ENCODE data around the gene RHOT2.

DNA sequence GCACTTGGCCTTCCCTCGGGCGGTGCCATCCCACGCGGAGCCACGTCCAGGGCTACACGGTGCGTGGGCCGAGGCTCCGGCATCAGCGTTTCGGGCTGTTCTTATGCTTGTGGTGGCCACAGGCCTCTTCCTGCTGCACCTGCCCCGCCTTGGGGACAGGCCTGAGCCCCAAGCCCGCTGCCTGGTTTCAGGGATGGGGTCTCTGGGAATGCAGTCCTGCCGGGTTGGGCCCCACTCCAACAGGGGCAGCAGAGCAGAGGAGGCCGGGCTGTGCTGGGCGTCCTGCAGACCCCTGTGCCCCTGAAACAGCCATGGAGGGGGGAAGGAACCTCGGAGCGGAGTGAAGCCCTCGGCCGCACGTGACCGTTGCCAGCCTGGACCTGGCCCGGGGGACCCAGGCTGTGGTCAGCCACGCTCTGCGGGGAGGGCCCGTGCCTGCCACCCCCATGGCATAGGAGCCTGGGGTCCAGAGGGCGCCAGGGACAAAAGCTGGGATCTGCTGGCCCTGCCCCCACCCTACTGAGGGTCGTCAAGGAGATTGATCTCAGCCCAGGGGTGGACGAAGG lies 37.6 kb upstream of the RHOT2 start:
- TF ChIP-seq, protein P1, sequence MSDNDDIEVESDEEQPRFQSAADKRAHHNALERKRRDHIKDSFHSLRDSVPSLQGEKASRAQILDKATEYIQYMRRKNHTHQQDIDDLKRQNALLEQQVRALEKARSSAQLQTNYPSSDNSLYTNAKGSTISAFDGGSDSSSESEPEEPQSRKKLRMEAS (IDR thresholded peaks at IDR 0.05), result no peak
- TF ChIP-seq POLR2AphosphoS5 (IDR thresholded peaks at IDR 0.05; ENCODE audit: low read depth, low read length) (no peak), POLR2A (IDR thresholded peaks at IDR 0.05; ENCODE audit: borderline replicate concordance, extremely low read depth, insufficient read depth, insufficient read length) (no peak), CEBPB (IDR thresholded peaks at IDR 0.05; ENCODE audit: low read depth) (no peak), JUND (IDR thresholded peaks at IDR 0.05) (no peak), YY1 (IDR thresholded peaks at IDR 0.05; ENCODE audit: extremely low read depth, insufficient replicate concordance, low read depth, low read length) (no peak), ZFX (IDR thresholded peaks at IDR 0.05) (no peak), SIN3A (IDR thresholded peaks at IDR 0.05; ENCODE audit: low read depth) (no peak), EGR1 (IDR thresholded peaks at IDR 0.05; ENCODE audit: low read depth) (no peak), CBX3 (IDR thresholded peaks at IDR 0.05; ENCODE audit: low read depth) (no peak)
- TF ChIP-seq, protein P2, sequence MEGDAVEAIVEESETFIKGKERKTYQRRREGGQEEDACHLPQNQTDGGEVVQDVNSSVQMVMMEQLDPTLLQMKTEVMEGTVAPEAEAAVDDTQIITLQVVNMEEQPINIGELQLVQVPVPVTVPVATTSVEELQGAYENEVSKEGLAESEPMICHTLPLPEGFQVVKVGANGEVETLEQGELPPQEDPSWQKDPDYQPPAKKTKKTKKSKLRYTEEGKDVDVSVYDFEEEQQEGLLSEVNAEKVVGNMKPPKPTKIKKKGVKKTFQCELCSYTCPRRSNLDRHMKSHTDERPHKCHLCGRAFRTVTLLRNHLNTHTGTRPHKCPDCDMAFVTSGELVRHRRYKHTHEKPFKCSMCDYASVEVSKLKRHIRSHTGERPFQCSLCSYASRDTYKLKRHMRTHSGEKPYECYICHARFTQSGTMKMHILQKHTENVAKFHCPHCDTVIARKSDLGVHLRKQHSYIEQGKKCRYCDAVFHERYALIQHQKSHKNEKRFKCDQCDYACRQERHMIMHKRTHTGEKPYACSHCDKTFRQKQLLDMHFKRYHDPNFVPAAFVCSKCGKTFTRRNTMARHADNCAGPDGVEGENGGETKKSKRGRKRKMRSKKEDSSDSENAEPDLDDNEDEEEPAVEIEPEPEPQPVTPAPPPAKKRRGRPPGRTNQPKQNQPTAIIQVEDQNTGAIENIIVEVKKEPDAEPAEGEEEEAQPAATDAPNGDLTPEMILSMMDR (IDR thresholded peaks at IDR 0.05 in 2 of 3, conservative IDR thresholded peaks at IDR 0.05 in 1 of 3; ENCODE audit: borderline replicate concordance in 1 of 3, insufficient read depth in 1 of 3, low read depth in 2 of 3, low read length in 2 of 3), result no peak
- TF ChIP-seq, protein P3, sequence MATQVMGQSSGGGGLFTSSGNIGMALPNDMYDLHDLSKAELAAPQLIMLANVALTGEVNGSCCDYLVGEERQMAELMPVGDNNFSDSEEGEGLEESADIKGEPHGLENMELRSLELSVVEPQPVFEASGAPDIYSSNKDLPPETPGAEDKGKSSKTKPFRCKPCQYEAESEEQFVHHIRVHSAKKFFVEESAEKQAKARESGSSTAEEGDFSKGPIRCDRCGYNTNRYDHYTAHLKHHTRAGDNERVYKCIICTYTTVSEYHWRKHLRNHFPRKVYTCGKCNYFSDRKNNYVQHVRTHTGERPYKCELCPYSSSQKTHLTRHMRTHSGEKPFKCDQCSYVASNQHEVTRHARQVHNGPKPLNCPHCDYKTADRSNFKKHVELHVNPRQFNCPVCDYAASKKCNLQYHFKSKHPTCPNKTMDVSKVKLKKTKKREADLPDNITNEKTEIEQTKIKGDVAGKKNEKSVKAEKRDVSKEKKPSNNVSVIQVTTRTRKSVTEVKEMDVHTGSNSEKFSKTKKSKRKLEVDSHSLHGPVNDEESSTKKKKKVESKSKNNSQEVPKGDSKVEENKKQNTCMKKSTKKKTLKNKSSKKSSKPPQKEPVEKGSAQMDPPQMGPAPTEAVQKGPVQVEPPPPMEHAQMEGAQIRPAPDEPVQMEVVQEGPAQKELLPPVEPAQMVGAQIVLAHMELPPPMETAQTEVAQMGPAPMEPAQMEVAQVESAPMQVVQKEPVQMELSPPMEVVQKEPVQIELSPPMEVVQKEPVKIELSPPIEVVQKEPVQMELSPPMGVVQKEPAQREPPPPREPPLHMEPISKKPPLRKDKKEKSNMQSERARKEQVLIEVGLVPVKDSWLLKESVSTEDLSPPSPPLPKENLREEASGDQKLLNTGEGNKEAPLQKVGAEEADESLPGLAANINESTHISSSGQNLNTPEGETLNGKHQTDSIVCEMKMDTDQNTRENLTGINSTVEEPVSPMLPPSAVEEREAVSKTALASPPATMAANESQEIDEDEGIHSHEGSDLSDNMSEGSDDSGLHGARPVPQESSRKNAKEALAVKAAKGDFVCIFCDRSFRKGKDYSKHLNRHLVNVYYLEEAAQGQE (IDR thresholded peaks at IDR 0.05; ENCODE audit: low read depth), result no peak
- TF ChIP-seq, protein P4, sequence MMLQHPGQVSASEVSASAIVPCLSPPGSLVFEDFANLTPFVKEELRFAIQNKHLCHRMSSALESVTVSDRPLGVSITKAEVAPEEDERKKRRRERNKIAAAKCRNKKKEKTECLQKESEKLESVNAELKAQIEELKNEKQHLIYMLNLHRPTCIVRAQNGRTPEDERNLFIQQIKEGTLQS (IDR thresholded peaks at IDR 0.05), result no peak

Data from HCT116 (cell line).